Stomach (tissue), 9 donors: ENCODE data around the gene ITPRID2. TPM values are rescaled to one million over a fixed set of nuclear protein-coding genes. Genes with fewer than 3 reads are reported as not detected.
A peak's percentile ranks its signal among the peaks of the same experiment; 100 is the strongest.

ENCODE experiments used
- DNase-seq, 2 donors: peaks; one replicate each; pipeline versions ENCODE4 v3.0.0 to v3.0.0-alpha.2; 2013 to 2019
- H3K27ac ChIP-seq, 5 donors: fragments of 200-600 bp in 4 of 5; sonication (generic) in 4 of 5; one replicate each; pipeline ENCODE4 v1.5.1; 2013 to 2019; ENCODE audit warnings: mild to moderate bottlenecking in 1 of 5, moderate library complexity in 1 of 5
- H3K27me3 ChIP-seq, 3 donors: fragments of 200-600 bp; sonication (generic); one replicate each; pipeline ENCODE4 v1.5.1; 2017 to 2019; ENCODE audit warnings: mixed run types in 1 of 3
- H3K36me3 ChIP-seq, 4 donors: fragments of 200-600 bp; sonication (generic); 1 replicate in 3 of 4; 2 replicates in 1 of 4; pipeline ENCODE4 v1.5.1; 2016 to 2019
- H3K4me1 ChIP-seq, 4 donors: fragments of 200-600 bp; sonication (generic); one replicate each; pipeline ENCODE4 v1.5.1; 2016 to 2019
- H3K4me3 ChIP-seq, 4 donors: fragments of 200-600 bp; sonication (generic) in 3 of 4; one replicate each; pipeline ENCODE4 v1.5.1; 2016 to 2019; ENCODE audit warnings: mild to moderate bottlenecking in 1 of 4
- H3K9me3 ChIP-seq, 4 donors: fragments of 200-600 bp; sonication (generic); one replicate each; pipeline ENCODE4 v1.5.1; 2016 to 2019
- CTCF ChIP-seq, 7 experiments: fragments of 450-650 bp in 4 of 7; fragments of 200-600 bp in 3 of 7; sonication (generic) in 3 of 7; IDR thresholded peaks; one replicate each; pipeline ENCODE4 v1.5.1; 2016 to 2019; ENCODE audit warnings: antibody characterized with exemption in 7 of 7, control low read depth in 2 of 7, mild to moderate bottlenecking in 1 of 7
- EP300 ChIP-seq: sonication (generic); formaldehyde crosslinking; IDR thresholded peaks from one replicate; pipeline ENCODE4 v1.6.1; 2017; ENCODE audit warnings: antibody characterized with exemption
- POLR2A ChIP-seq, 4 donors: fragments of 450-650 bp; IDR thresholded peaks; one replicate each; pipeline ENCODE4 v1.6.1; 2016; ENCODE audit warnings: antibody characterized with exemption in 4 of 4, control low read depth in 2 of 4, mild to moderate bottlenecking in 1 of 4, moderate library complexity in 1 of 4
- POLR2AphosphoS5 ChIP-seq, 3 donors: sonication (generic); formaldehyde crosslinking; IDR thresholded peaks; one replicate each; pipeline ENCODE4 v1.6.1; 2016; ENCODE audit warnings: antibody characterized with exemption in 3 of 3
- WGBS, 5 donors: extraction: QIAGEN DNeasy Blood & Tissue Kit in 3 of 5; methylation state at CpG; one replicate each; pipeline versions ENCODE4 v1.1.5 to v1.1.7; 2013 to 2018; 5-methylcytosine and 5-hydroxymethylcytosine counted together
- intact Hi-C: fragments of 100-400 bp; cut with DNase I; formaldehyde crosslinking; loops from one replicate; pipeline ENCODE4 v1.15.1; 2023; ENCODE audit warnings: low total_unique reads
- polyA plus RNA-seq, 3 donors: library from polyadenylated mRNA; stranded (reverse); fragments of 200-250 nt; gene quantifications; one replicate each; pipeline ENCODE4 v1.2.3, GENCODE V29; 2013
- total RNA-seq, 5 donors: library from RNA; depleted of rRNA; stranded (reverse); fragments of >200 nt; gene quantifications; one replicate each; pipeline versions ENCODE4 v1.1.0 to v1.2.3, GENCODE V29; 2014 to 2016
- donor health status: healthy with polysubstance abuse.
- donor health status: Bipolar disorder and iron deficiency.
- donor health status: healthy.

ITPRID2 gene
- total and polyA plus RNA-seq, 8 donors: 19.4 to 222 (median 102) TPM

GRCh38 chr2:181887045-181887444 is 4.5 kb upstream of the ITPRID2 start:
- intact Hi-C loops: no loop called here
- Histone ChIP-seq H3K36me3 (no peaks in the 10 kb centered on the region), H3K27me3 (no peaks in the 10 kb centered on the region), H3K27ac (no peak overlapping the region), H3K4me3 (no peak overlapping the region), H3K4me1 (peaks cover 0 to 28% (median 17%) of the 10 kb centered on the region in 4 donors), H3K9me3 (no peaks in the 10 kb centered on the region)
- 29 to 53% (median 43%) methylated on average over 2 of the region's 2 CpGs for WGBS, 5 donors
- TF ChIP-seq POLR2A (IDR thresholded peaks at IDR 0.05) (no peak), EP300 (no peak), POLR2AphosphoS5 (IDR thresholded peaks at IDR 0.05) (no peak), CTCF (IDR thresholded peaks at IDR 0.05) (no peak)
- DNase-seq: no peak

- TF ChIP-seq CTCF (IDR thresholded peaks at IDR 0.05): no peak
- peak in 1 of 3 donors; percentile 12 for TF ChIP-seq POLR2AphosphoS5 (IDR thresholded peaks at IDR 0.05)
- no peak for TF ChIP-seq POLR2A (IDR thresholded peaks at IDR 0.05)
- TF ChIP-seq EP300: no peak
- no peaks in the 10 kb centered on the region for H3K36me3 ChIP-seq
- H3K27ac ChIP-seq: peak overlapping the region in 2 of 5 donors; percentile 38 to 100
- H3K9me3 ChIP-seq: no peaks in the 10 kb centered on the region
- H3K27me3 ChIP-seq: no peaks in the 10 kb centered on the region
- no peak for DNase-seq
- no peak overlapping the region for H3K4me3 ChIP-seq
- intact Hi-C loops: no loop called here
- peaks cover 0 to 46% (median 27%) of the 10 kb centered on the region in 4 donors for H3K4me1 ChIP-seq
These were observed 1.8 kb upstream of the ITPRID2 start for GRCh38 chr2:181889776-181890175.

- H3K36me3 ChIP-seq: no peaks in the 10 kb centered on the region
- no peak overlapping the region for H3K4me3 ChIP-seq
- TF ChIP-seq EP300: no peak
- TF ChIP-seq CTCF (IDR thresholded peaks at IDR 0.05): no peak
- no peak for TF ChIP-seq POLR2AphosphoS5 (IDR thresholded peaks at IDR 0.05)
- TF ChIP-seq POLR2A (IDR thresholded peaks at IDR 0.05): no peak
- intact Hi-C loops: no loop called here
- H3K4me1 ChIP-seq: peaks cover 0 to 51% (median 29%) of the 10 kb centered on the region in 4 donors
- no peak for DNase-seq
- H3K9me3 ChIP-seq: no peaks in the 10 kb centered on the region
- WGBS, 5 donors: 74 to 86% (median 81%) methylated on average over 2 of the region's 2 CpGs
- H3K27ac ChIP-seq: peak overlapping the region in 3 of 5 donors; percentile 38 to 100 (median 99)
- no peaks in the 10 kb centered on the region for H3K27me3 ChIP-seq
These were observed 1.3 kb upstream of the ITPRID2 start for GRCh38 chr2:181890271-181890670.

GRCh38 chr2:181891966-181892798 is 652 bp downstream of the ITPRID2 start:
- DNase-seq: peak; percentile 71 to 87
- TF ChIP-seq POLR2A (IDR thresholded peaks at IDR 0.05) (no peak), POLR2AphosphoS5 (IDR thresholded peaks at IDR 0.05) (peak in 2 of 3 donors; percentile 60 to 63)
- WGBS, 5 donors: 0 to 1% (median 1%) methylated on average over 42 to 83 of the region's 83 CpGs
- intact Hi-C loops: no loop called here
- Histone ChIP-seq H3K36me3 (no peaks in the 10 kb centered on the region), H3K4me1 (peaks cover 0 to 60% (median 43%) of the 10 kb centered on the region in 4 donors), H3K4me3 (peak overlapping the region; percentile 76 to 90 (median 82)), H3K27me3 (no peaks in the 10 kb centered on the region), H3K27ac (peak overlapping the region; percentile 97 to 100 (median 99)), H3K9me3 (no peaks in the 10 kb centered on the region)
